SU-DHL-6 (cell line): ENCODE data around the gene TRPM1.

Source experiments
- CTCF ChIP-seq: fragments of 200-600 bp; sonication (generic); IDR thresholded peaks from one replicate; pipeline ENCODE4 v1.5.1; 2017; ENCODE audit warnings: antibody characterized with exemption, mild to moderate bottlenecking, low read length, moderate library complexity; ENCODE audit not compliant: insufficient read depth, poor library complexity, severe bottlenecking
- EZH2phosphoT487 ChIP-seq: fragments of 200-600 bp; sonication (generic), shearing (Covaris generic); conservative IDR thresholded peaks from 2 replicates; pipeline ENCODE4 v1.6.1; 2018; ENCODE audit warnings: mild to moderate bottlenecking, antibody characterized with exemption, low read length, moderate library complexity, mixed read lengths

DNA sequence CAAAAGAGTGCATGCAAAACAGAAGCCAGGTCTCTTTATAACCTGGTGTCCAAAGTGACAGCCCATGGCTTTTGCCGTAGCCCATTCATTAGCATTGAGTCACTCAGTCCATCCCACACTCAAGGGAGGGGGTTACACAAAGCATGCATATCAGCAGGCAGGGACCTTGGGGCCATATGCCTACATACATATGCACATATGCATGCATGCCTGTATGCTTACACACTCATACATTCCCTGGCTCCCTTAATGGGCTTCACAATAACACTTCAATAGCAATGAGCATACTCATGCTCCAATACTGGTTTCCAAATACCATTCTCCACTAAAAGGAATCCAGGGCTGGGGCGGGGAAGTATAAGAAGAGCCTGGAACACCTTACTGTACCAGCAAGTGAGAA lies 22.0 kb downstream of the TRPM1 start:
- TF ChIP-seq CTCF = no peak
- no peak for TF ChIP-seq EZH2phosphoT487
